Central memory CD8-positive, alpha-beta T cell (primary cell): ENCODE results near the gene DENND4B.
A peak's percentile ranks its signal among the peaks of the same experiment; 100 is the strongest.

Experiments used
- ATAC-seq: fragments of 150-1000 bp; cut with Tn5 transposase; replicated peaks from 2 replicates; pipeline ENCODE4 v1.10.0; 2022; ENCODE audit warnings: mild to moderate bottlenecking, moderate FRiP score, moderate number of reproducible peaks; ENCODE audit not compliant: poor library complexity, severe bottlenecking; ENCODE audit errors: extremely low read depth
- DNase-seq, 2 donors: peaks; one replicate each; pipeline ENCODE4 v3.0.0; 2021; ENCODE audit warnings: low spot score in 2 of 2
- H3K27ac Mint-ChIP-seq: one replicate; pipeline ENCODE4 v1.8.0; 2022; ENCODE audit warnings: low read depth, mild to moderate bottlenecking, moderate library complexity, mixed read lengths
- H3K27me3 Mint-ChIP-seq: one replicate; pipeline ENCODE4 v1.8.0; 2022; ENCODE audit warnings: mixed read lengths
- H3K36me3 Mint-ChIP-seq: one replicate; pipeline ENCODE4 v1.8.0; 2022; ENCODE audit warnings: mild to moderate bottlenecking, moderate library complexity, mixed read lengths; ENCODE audit not compliant: insufficient read depth
- H3K4me1 Mint-ChIP-seq: one replicate; pipeline ENCODE4 v1.8.0; 2022; ENCODE audit warnings: mixed read lengths
- H3K4me3 Mint-ChIP-seq: one replicate; pipeline ENCODE4 v1.8.0; 2022; ENCODE audit warnings: mild to moderate bottlenecking, moderate library complexity, mixed read lengths
- H3K9me3 Mint-ChIP-seq: one replicate; pipeline ENCODE4 v1.8.0; 2022; ENCODE audit warnings: mixed read lengths

The DENND4B gene

DNA sequence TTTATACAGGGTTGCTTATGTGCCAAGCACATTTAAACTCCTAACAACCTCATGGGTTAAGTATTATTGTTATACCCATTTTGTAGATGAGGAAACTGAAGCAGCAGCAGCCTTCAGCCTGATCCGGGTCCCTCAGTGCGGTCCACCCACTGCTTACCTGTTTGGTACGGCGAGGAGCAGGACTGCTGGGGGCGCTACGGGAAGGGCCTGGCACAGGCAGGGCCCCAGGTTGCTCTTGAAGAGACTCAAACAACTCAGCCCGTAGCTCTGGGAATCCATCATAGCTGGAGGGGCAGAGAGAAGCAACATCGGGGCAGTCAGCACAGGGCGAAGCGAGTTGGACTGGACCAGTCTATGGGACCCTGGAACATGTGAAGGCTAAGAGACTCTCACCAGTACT is 9.2 kb downstream of the DENND4B start:
- H3K4me3 Mint-ChIP-seq, result no peak overlapping the region
- no peak for ATAC-seq
- no peak for DNase-seq
- no peaks in the 10 kb centered on the region for H3K27me3 Mint-ChIP-seq
- no peak overlapping the region for H3K27ac Mint-ChIP-seq
- H3K36me3 Mint-ChIP-seq, result peaks cover 56% of the 10 kb centered on the region
- peaks cover 18% of the 10 kb centered on the region for H3K4me1 Mint-ChIP-seq
- H3K9me3 Mint-ChIP-seq, result no peaks in the 10 kb centered on the region

DNA sequence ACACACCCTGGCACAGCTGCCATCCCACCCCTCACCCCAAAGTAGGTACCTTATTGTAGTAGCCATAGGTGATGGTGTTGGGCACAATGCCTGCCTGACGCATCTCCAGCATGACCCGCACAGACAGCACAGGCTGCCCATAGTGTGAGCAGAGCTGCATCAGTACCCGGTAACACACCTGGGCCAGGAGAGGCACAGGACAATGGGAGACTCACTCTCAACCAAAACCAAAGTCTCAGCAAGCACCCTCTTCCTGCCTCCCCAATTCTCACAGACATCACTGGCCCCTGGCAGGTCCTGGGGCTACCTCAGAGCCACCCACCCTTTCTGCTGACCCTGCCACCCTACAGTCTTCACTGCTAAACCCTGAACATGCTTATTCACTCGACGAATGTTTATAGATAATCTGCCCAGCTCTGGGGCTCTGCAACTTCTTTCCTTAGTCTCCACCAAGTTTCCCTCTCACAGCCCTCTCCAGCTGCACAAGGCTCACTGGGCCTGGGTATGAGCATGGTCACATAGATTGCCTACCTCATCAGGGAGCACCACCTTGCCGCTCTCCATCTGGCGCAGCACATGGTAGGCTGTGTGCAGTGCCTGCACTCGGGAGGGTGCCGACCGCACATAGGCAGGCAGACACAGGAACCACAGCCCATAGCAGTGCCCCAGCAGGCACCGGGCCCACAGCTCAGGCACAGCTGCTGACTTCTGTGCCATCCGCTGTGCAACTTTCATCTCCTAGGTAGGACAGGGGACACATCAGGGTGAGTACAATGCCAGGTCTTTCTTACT is 10.3 kb downstream of the DENND4B start:
- Mint-ChIP-seq H3K4me1 (peaks cover 15% of the 10 kb centered on the region), H3K9me3 (no peaks in the 10 kb centered on the region), H3K27ac (no peak overlapping the region), H3K36me3 (peaks cover 61% of the 10 kb centered on the region), H3K27me3 (no peaks in the 10 kb centered on the region), H3K4me3 (no peak overlapping the region)
- no peak for ATAC-seq
- no peak for DNase-seq

- Mint-ChIP-seq H3K4me1 (peaks cover 5% of the 10 kb centered on the region), H3K27me3 (no peaks in the 10 kb centered on the region), H3K27ac (peak overlapping the region; percentile 44), H3K9me3 (no peaks in the 10 kb centered on the region), H3K36me3 (peaks cover 54% of the 10 kb centered on the region), H3K4me3 (no peak overlapping the region)
- ATAC-seq, result no peak
- DNase-seq, result no peak
Observed at GRCh38 chr1:153934746-153935145, 11.8 kb downstream of the DENND4B start.

DNA sequence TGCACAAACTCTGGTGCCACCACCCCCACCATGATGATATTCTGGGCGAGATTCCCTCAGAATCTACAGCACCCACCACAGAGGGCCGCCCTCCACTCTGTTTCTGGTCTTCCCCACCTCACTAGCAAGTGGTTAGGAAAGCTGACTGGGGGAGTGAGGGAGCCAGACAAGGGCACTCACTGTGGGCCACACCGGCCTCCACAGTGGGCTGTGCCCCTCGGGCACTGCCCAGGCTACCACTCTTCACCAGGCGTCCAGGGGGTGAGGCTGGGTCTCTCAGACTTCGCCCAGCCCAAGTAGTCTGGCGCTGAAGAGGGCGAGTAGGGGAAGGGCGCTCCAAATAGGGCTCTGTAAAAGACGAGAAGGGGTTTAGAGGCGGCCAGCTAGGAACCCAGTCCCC is 12.6 kb downstream of the DENND4B start:
- Mint-ChIP-seq H3K27ac (no peak overlapping the region), H3K27me3 (no peaks in the 10 kb centered on the region), H3K4me3 (no peak overlapping the region), H3K36me3 (peaks cover 49% of the 10 kb centered on the region), H3K9me3 (no peaks in the 10 kb centered on the region), H3K4me1 (peaks cover 8% of the 10 kb centered on the region)
- DNase-seq (no peak), ATAC-seq (no peak)

- no peaks in the 10 kb centered on the region for H3K27me3 Mint-ChIP-seq
- no peak for DNase-seq
- no peak overlapping the region for H3K27ac Mint-ChIP-seq
- H3K9me3 Mint-ChIP-seq, result no peaks in the 10 kb centered on the region
- peaks cover 13% of the 10 kb centered on the region for H3K4me1 Mint-ChIP-seq
- H3K4me3 Mint-ChIP-seq, result no peak overlapping the region
- ATAC-seq, result no peak
- H3K36me3 Mint-ChIP-seq, result peaks cover 47% of the 10 kb centered on the region
Observed at GRCh38 chr1:153933430-153933829, 13.1 kb downstream of the DENND4B start.

DNA sequence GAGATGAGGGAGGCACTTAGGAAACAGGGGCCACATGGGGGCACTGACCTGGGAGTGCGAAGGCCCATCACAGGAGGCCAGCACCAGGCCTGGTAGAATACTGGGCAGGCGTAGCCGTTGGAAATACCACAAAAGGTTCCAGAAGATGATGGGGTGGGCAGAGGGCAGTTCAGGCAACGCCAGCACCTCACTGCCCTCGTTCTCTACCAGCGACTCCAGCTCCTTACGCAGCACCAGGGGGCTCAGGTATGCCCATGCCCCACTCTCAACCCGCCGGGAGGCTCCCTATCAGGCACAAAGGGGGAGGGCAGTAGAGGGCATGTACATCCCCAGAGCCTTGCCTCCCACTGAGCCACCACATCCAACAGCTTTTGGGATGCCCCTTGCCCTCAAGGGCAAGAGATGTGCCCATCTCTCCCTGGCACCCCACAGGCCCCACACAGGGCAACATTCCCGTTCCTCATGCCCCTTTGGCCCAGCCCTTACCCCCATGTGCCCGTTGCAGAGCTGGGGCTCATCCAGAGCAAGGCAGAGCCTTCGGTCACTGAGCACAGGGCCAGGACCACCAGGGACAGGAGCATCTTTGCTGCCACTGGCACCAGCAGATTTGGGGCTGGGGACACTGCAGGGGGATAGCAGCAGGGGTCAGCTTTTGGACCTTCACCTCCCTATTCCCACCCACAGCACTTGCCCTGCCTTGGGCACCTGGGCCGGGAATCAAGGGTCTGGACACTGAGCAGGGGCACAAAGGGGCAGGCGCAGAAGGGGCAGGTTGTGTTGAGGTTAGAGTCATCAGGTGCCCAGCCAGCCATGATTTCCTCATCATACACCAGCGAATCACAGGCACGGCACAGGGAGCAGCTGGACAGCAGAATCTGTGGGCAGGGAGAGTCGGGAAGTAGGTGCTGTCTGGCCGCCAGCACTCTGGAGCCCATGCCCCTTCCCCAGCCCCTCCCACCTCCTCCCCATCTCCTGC is 14.1 kb downstream of the DENND4B start:
- Mint-ChIP-seq H3K27ac (no peak overlapping the region), H3K9me3 (no peaks in the 10 kb centered on the region), H3K36me3 (peaks cover 38% of the 10 kb centered on the region), H3K27me3 (no peaks in the 10 kb centered on the region), H3K4me3 (no peak overlapping the region), H3K4me1 (peaks cover 14% of the 10 kb centered on the region)
- no peak for ATAC-seq
- no peak for DNase-seq

GRCh38 chr1:153929981-153930948 is 16.3 kb downstream of the DENND4B start:
- peak overlapping the region; percentile 38 for H3K27ac Mint-ChIP-seq
- H3K4me1 Mint-ChIP-seq, result peaks cover 14% of the 10 kb centered on the region
- H3K4me3 Mint-ChIP-seq, result no peak overlapping the region
- H3K36me3 Mint-ChIP-seq, result peaks cover 24% of the 10 kb centered on the region
- no peaks in the 10 kb centered on the region for H3K27me3 Mint-ChIP-seq
- H3K9me3 Mint-ChIP-seq, result no peaks in the 10 kb centered on the region
- ATAC-seq (no peak), DNase-seq (no peak)

DNA sequence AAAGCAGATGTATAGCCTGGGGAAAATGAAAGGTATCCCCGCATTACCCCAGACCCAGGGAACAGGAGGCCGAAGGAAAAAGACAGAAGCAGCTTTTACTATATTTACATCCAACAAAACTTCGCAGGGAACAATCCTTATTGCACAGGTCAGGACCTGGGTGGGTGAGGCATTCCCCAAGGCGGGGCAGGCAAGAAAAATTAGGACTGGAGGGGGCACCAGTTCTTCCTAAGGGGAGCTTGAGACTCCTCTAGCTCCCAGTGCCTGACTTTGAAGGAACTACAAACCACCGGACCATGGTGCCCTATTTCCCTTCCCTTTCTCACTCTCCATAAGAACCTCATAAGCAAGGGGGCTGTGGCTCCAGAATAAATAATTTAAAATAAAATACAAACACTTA is 17.1 kb downstream of the DENND4B start:
- ATAC-seq, result no peak

DNA sequence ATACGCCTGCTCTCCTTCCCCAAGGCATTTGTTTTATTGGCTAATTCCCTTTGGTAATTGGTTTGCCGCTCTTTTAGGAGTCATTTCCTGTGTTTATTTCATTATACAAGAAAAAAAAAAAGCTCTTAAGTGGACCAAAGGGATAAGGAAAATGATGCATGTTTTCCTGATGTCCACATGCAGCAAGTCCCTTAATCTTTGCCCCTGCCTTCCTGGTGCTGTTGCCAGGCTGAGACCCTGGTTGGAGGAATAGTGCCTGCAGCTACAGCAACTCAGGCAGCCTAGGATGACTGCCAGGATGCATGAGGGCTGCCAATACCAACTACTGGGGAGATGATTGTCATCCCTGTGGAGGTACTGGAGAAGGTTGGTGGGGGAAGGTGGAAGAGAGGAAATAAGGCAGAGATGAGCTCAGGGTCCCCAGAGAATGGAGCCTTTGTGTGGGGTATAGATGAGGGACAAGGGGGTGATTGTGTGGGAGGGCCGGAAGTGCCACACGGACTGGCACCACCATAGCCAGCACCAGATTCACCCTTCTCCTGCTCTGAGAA is 17.7 kb downstream of the DENND4B start:
- H3K27ac Mint-ChIP-seq, result no peak overlapping the region
- no peak for ATAC-seq

More for the DNA sequence above, 17.1 kb downstream of the DENND4B start:
- no peak for DNase-seq
- Mint-ChIP-seq H3K27me3 (no peaks in the 10 kb centered on the region), H3K4me3 (no peak overlapping the region), H3K36me3 (peaks cover 18% of the 10 kb centered on the region), H3K27ac (no peak overlapping the region), H3K9me3 (no peaks in the 10 kb centered on the region), H3K4me1 (peaks cover 14% of the 10 kb centered on the region)

GRCh38 chr1:153928245-153928644 is 18.3 kb downstream of the DENND4B start:
- no peak overlapping the region for H3K4me3 Mint-ChIP-seq
- no peaks in the 10 kb centered on the region for H3K9me3 Mint-ChIP-seq
- peaks cover 13% of the 10 kb centered on the region for H3K36me3 Mint-ChIP-seq
- H3K27ac Mint-ChIP-seq, result peak overlapping the region; percentile 70
- H3K4me1 Mint-ChIP-seq, result peaks cover 22% of the 10 kb centered on the region
- ATAC-seq (no peak), DNase-seq (no peak)
- H3K27me3 Mint-ChIP-seq, result no peaks in the 10 kb centered on the region

More for the DNA sequence above, 17.7 kb downstream of the DENND4B start:
- no peaks in the 10 kb centered on the region for H3K9me3 Mint-ChIP-seq
- peaks cover 16% of the 10 kb centered on the region for H3K4me1 Mint-ChIP-seq
- peaks cover 13% of the 10 kb centered on the region for H3K36me3 Mint-ChIP-seq
- H3K27me3 Mint-ChIP-seq, result no peaks in the 10 kb centered on the region
- H3K4me3 Mint-ChIP-seq, result no peak overlapping the region
- no peak for DNase-seq

- no peaks in the 10 kb centered on the region for H3K27me3 Mint-ChIP-seq
- H3K36me3 Mint-ChIP-seq, result peaks cover 20% of the 10 kb centered on the region
- no peak for ATAC-seq
Observed at GRCh38 chr1:153926405-153926804, 20.1 kb downstream of the DENND4B start.

More at GRCh38 chr1:153926405-153926804, 20.1 kb downstream of the DENND4B start:
- Mint-ChIP-seq H3K4me1 (peaks cover 31% of the 10 kb centered on the region), H3K27ac (no peak overlapping the region), H3K9me3 (no peaks in the 10 kb centered on the region), H3K4me3 (no peak overlapping the region)
- DNase-seq, result no peak
